ENCODE measurements around the gene ADCY5.

ADCY5 gene

DNA sequence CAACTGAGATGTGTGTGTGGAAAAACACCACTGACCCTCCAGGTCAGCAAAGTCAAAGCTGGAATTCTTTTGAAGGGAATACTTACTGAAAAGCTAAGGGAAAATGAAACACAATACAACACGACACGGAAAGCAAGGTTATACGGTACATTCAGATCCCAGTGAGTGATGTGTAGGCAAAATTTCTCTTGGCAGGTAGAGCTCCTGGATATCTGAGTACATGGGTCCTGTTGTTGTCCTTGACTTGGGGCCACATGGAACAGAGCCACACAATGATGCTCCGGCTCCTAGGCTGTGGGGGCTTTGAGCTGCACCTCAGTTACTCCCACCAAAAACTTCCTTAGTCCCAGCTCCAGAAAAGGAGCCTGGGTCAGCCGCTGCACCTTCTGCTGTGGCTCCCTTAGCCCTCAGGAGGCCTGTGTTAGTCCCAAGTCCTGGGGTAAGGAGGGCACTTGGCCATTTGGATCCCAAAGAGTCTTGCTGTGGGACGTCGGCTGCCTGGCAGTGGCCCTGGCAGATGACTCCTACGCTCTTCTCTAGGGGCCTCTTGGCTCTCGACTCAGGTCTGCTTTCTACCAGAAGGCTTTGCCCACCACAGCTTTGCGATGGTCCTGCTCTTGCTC lies 95.6 kb downstream of the ADCY5 start:
- DNase-seq (ENCODE audit: low read depth) = no peak
- H3K4me3 ChIP-seq (ENCODE audit: low read depth, low read length) = no peak overlapping the region
- TF ChIP-seq, protein P1, sequence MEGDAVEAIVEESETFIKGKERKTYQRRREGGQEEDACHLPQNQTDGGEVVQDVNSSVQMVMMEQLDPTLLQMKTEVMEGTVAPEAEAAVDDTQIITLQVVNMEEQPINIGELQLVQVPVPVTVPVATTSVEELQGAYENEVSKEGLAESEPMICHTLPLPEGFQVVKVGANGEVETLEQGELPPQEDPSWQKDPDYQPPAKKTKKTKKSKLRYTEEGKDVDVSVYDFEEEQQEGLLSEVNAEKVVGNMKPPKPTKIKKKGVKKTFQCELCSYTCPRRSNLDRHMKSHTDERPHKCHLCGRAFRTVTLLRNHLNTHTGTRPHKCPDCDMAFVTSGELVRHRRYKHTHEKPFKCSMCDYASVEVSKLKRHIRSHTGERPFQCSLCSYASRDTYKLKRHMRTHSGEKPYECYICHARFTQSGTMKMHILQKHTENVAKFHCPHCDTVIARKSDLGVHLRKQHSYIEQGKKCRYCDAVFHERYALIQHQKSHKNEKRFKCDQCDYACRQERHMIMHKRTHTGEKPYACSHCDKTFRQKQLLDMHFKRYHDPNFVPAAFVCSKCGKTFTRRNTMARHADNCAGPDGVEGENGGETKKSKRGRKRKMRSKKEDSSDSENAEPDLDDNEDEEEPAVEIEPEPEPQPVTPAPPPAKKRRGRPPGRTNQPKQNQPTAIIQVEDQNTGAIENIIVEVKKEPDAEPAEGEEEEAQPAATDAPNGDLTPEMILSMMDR (conservative IDR thresholded peaks at IDR 0.05; ENCODE audit: low read depth, low read length) = no peak

DNA sequence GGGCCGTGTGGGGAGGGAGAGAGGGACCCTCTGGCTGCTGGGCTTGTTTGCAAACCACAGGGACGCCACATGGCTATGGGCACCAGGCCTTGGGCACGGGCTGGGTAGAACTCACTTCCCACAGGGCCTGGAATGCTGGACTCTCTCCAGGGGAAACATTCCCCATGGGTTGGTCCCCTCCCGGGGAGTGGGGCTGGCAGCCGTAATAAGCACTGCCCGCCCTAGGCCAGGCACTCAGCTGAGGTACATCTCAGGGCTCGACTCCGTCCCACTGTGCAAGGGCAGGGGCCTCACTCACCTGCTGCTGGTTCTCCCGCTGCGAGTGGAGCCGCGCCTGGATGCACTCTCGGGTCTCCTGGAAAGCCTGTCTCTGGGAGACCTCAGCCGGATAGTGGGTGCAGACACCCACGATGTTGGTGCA lies 96.7 kb downstream of the ADCY5 start:
- TF ChIP-seq, protein P1 (conservative IDR thresholded peaks at IDR 0.05; ENCODE audit: low read depth, low read length) = no peak
- DNase-seq (ENCODE audit: low read depth) = no peak
- H3K4me3 ChIP-seq (ENCODE audit: low read depth, low read length) = no peak overlapping the region

DNA sequence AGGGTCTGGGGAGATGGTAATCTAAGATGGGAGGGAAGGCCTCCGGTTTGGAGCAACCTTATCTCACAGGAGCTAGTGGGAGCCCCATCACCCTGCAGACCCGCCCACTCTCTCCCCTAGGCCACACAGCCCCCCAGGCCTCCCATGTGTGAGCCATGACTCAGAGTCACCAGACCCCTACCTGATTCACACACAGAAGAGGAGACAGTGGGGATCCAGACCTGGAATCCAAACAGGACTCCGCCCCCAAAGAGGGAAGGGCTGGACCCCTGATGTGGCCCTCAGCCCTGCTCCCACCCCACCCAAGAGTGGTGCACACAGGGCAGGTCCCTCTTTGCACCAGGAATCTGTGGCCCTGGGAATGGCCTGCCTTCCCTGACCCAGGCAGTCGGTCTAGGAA lies 97.4 kb downstream of the ADCY5 start:
- DNase-seq (ENCODE audit: low read depth) = no peak
- TF ChIP-seq, protein P1 (conservative IDR thresholded peaks at IDR 0.05; ENCODE audit: low read depth, low read length) = no peak
- no peak overlapping the region for H3K4me3 ChIP-seq (ENCODE audit: low read depth, low read length)

DNA sequence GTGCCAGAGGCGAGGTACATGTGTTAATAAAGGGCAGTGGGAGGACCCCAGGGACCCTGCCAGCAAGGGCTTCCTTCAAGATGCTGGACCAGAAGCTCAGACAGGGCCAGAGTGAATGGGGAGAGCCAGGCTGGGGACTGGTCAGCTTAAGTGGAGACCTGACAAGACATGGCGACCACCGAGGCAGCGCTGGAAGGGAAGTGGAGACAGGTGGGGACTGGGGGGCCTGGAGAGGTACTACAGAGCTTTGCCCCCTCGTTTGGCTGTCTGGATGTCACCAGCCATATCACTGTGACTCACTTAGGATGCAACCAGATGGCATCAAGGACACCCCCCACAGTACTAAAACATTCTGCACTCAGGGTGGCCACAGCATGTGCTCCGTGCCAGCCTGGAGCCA lies 97.9 kb downstream of the ADCY5 start:
- TF ChIP-seq, protein P1 (conservative IDR thresholded peaks at IDR 0.05; ENCODE audit: low read depth, low read length) = no peak
- H3K4me3 ChIP-seq (ENCODE audit: low read depth, low read length) = no peak overlapping the region
- no peak for DNase-seq (ENCODE audit: low read depth)

DNA sequence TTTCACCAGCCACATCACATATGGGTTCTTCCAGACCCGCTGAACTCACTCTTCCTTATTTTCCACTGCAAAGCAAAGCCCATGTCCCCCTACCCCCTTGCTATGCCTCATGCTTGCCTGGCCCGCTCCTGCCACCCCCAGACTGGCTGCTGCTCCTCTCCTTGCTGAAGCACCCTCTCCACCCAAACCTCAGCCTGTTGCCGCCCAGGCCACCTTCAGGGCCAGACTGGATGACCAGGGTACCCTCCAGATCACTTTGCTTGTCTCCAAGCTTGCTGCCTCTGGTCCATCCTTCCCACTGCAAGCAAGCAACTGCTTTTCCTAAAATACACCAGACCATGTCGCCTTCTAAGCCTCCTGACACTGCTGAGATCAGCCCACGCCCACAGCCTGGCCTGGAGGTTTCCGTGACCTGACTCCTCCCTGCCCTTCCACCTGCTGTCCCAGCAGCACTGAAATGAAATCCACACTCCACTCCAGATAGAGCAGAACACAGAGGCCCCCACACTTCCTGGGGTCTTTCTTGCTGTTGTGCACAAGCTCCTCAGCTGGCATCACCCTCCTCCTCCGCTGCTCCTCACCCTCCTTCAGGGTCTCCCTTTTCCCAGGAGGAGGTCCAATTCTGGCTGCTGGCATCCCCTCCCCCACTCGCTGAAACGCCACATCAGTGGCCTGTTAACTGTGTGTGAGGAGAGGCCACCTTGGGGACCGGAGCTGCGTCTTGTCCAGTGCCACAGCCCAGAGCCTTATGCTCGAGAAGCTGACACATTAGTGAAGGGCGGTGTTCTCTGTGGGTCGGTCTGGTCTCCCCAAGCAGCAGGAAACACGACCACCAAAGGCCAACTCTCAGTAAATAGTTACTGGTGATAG lies 99.1 kb downstream of the ADCY5 start:
- H3K4me3 ChIP-seq (ENCODE audit: low read depth, low read length) = no peak overlapping the region
- TF ChIP-seq, protein P1 (conservative IDR thresholded peaks at IDR 0.05; ENCODE audit: low read depth, low read length) = no peak
- DNase-seq (ENCODE audit: low read depth) = no peak

DNA sequence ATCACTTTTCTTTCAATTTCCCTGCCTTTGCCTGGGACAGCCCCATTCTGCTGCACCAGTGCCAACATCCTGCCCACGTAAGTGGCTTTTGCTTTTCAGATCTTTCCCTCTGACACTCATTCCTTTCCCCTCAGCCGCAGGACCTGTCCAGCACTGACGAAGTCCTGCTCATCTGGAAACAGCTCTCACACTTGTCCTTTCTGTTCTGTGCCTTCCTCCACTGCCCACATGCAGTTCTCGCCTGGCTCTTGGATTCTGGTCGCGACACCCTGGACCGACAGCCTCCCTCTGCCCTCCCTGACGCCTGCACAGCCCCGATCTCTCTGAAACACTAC lies 99.7 kb downstream of the ADCY5 start:
- no peak for DNase-seq (ENCODE audit: low read depth)

More for the DNA sequence above, 99.7 kb downstream of the ADCY5 start:
- no peak overlapping the region for H3K4me3 ChIP-seq (ENCODE audit: low read depth, low read length)
- TF ChIP-seq, protein P1 (conservative IDR thresholded peaks at IDR 0.05; ENCODE audit: low read depth, low read length) = no peak
